Measurements from ENCODE around the gene SPATA21.

Gene SPATA21

DNA sequence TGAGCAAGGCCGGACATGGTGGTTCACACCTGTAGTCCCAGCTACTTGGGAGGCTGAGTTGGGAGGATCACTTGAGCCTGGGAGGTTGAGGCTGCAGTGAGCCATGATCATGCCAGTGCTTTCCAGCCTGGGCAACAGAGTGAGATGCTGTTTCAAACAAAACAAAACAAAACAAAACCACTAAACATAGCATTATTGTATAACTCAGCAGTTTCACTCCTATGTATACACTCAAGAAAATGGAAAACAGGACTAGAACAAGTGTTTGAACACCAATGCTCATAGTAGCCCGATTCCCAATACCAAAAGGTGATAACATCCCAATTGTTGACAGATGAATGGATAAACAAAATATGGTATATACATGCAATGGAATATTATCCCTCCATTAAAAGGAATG, 1.3 kb upstream of the SPATA21 start:
- TF ChIP-seq TAF1 (IDR thresholded peaks at IDR 0.05; ENCODE audit: borderline replicate concordance, insufficient read depth, low read length) (no peak), POLR2AphosphoS5 (IDR thresholded peaks at IDR 0.05; ENCODE audit: low read depth, low read length) (no peak), REST (IDR thresholded peaks at IDR 0.05; ENCODE audit: insufficient read depth in 1 of 2, low read depth in 2 of 2, low read length in 2 of 2) (no peak), SIN3A (IDR thresholded peaks at IDR 0.05; ENCODE audit: borderline replicate concordance, insufficient read depth, low read length) (no peak), FOXP2 (optimal IDR thresholded peaks at IDR 0.05; ENCODE audit: borderline replicate concordance, extremely low read depth, extremely low read length, insufficient read depth) (no peak)

GRCh38 chr1:16434501-16434900, 2.7 kb downstream of the SPATA21 start:
- no peak for TF ChIP-seq FOXP2 (optimal IDR thresholded peaks at IDR 0.05; ENCODE audit: borderline replicate concordance, extremely low read depth, extremely low read length, insufficient read depth)
- TF ChIP-seq TAF1 (IDR thresholded peaks at IDR 0.05; ENCODE audit: borderline replicate concordance, insufficient read depth, low read length) = no peak
- no peak for TF ChIP-seq POLR2AphosphoS5 (IDR thresholded peaks at IDR 0.05; ENCODE audit: low read depth, low read length)
- no peak for TF ChIP-seq REST (IDR thresholded peaks at IDR 0.05; ENCODE audit: insufficient read depth in 1 of 2, low read depth in 2 of 2, low read length in 2 of 2)
- TF ChIP-seq SIN3A (IDR thresholded peaks at IDR 0.05; ENCODE audit: borderline replicate concordance, insufficient read depth, low read length) = no peak

DNA sequence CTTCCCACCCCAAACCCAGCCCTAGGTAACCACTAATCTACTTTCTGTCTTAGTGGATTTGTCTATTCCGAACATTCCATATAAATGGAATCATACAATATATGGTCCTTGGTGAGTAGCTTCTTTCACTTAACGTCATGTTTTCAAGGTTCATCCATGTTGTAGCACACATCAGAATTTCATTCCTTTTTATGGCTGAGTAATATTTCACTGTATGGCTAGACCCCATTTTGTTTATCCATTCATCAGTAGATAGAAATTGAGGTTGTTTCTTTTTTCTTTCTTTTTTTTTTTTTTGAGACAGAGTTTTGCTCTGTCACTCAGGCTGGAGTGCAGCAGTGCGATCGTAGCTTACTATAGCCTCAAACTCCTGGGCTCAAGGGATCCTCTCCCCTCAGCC, 3.2 kb downstream of the SPATA21 start:
- TF ChIP-seq TAF1 (IDR thresholded peaks at IDR 0.05; ENCODE audit: borderline replicate concordance, insufficient read depth, low read length) (no peak), POLR2AphosphoS5 (IDR thresholded peaks at IDR 0.05; ENCODE audit: low read depth, low read length) (no peak), REST (IDR thresholded peaks at IDR 0.05; ENCODE audit: insufficient read depth in 1 of 2, low read depth in 2 of 2, low read length in 2 of 2) (no peak), SIN3A (IDR thresholded peaks at IDR 0.05; ENCODE audit: borderline replicate concordance, insufficient read depth, low read length) (no peak), FOXP2 (optimal IDR thresholded peaks at IDR 0.05; ENCODE audit: borderline replicate concordance, extremely low read depth, extremely low read length, insufficient read depth) (no peak)

- no peak for TF ChIP-seq SIN3A (IDR thresholded peaks at IDR 0.05; ENCODE audit: borderline replicate concordance, insufficient read depth, low read length)
- no peak for TF ChIP-seq TAF1 (IDR thresholded peaks at IDR 0.05; ENCODE audit: borderline replicate concordance, insufficient read depth, low read length)
- TF ChIP-seq REST (IDR thresholded peaks at IDR 0.05; ENCODE audit: insufficient read depth in 1 of 2, low read depth in 2 of 2, low read length in 2 of 2) = no peak
- TF ChIP-seq FOXP2 (optimal IDR thresholded peaks at IDR 0.05; ENCODE audit: borderline replicate concordance, extremely low read depth, extremely low read length, insufficient read depth) = no peak
- TF ChIP-seq POLR2AphosphoS5 (IDR thresholded peaks at IDR 0.05; ENCODE audit: low read depth, low read length) = no peak
These were observed 4.2 kb downstream of the SPATA21 start for GRCh38 chr1:16433030-16433429.

DNA sequence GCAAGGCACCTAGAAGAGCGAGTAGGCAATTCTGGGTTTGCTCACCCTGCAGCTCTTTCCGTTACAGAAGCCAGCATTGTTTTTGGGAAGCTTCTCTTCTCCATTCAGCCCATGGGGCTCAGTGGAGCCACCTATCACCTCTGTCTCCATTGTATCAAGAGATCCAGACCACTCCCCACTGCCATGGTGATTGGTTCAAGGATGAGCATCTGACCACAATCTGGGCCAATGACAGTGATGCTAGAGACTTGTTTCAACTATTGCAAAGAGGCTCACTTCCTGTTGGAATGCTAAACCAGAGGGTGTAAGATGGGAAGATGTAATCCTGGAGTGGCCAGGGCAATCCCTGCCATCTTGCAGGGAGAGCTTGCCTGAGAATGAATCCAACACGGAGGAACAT, 6.6 kb downstream of the SPATA21 start:
- TF ChIP-seq FOXP2 (optimal IDR thresholded peaks at IDR 0.05; ENCODE audit: borderline replicate concordance, extremely low read depth, extremely low read length, insufficient read depth) = no peak
- no peak for TF ChIP-seq POLR2AphosphoS5 (IDR thresholded peaks at IDR 0.05; ENCODE audit: low read depth, low read length)
- no peak for TF ChIP-seq REST (IDR thresholded peaks at IDR 0.05; ENCODE audit: insufficient read depth in 1 of 2, low read depth in 2 of 2, low read length in 2 of 2)
- no peak for TF ChIP-seq SIN3A (IDR thresholded peaks at IDR 0.05; ENCODE audit: borderline replicate concordance, insufficient read depth, low read length)
- no peak for TF ChIP-seq TAF1 (IDR thresholded peaks at IDR 0.05; ENCODE audit: borderline replicate concordance, insufficient read depth, low read length)

Measured in PFSK-1 (cell line).